HUES64 (cell line): ENCODE results near the gene OR4Q2.

Experiments used
- H3K27ac ChIP-seq: 2 replicates; pipeline ENCODE4 v1.7.0; 2013; ENCODE audit warnings: low read depth, low read length, inconsistent platforms
- H3K27me3 ChIP-seq: 2 replicates; pipeline ENCODE4 v1.6.1; 2013; ENCODE audit warnings: mild to moderate bottlenecking, low read length; ENCODE audit not compliant: insufficient read depth
- H3K36me3 ChIP-seq: 2 replicates; pipeline ENCODE4 v1.6.1; 2013; ENCODE audit warnings: mild to moderate bottlenecking, low read length; ENCODE audit not compliant: insufficient read depth
- H3K4me1 ChIP-seq: 2 replicates; pipeline ENCODE4 v1.6.1; 2013; ENCODE audit warnings: mild to moderate bottlenecking, low read length, moderate library complexity; ENCODE audit not compliant: insufficient read depth
- H3K4me3 ChIP-seq: 2 replicates; pipeline ENCODE4 v1.5.1; 2013; ENCODE audit warnings: mild to moderate bottlenecking, low read length, moderate library complexity
- H3K9ac ChIP-seq: 2 replicates; pipeline ENCODE4 v1.6.1; 2013; ENCODE audit warnings: mild to moderate bottlenecking, low read depth, low read length
- H3K9me3 ChIP-seq: 2 replicates; pipeline ENCODE4 v1.6.1; 2013; ENCODE audit warnings: low read depth, low read length; ENCODE audit not compliant: insufficient read depth
- WGBS: fragments of 150-250, 120-280 bp; methylation state at CpG from one replicate; pipeline ENCODE4 v1.1.7; 2013; ENCODE audit warnings: missing lambda C conversion rate; 5-methylcytosine and 5-hydroxymethylcytosine counted together

The OR4Q2 gene

GRCh38 chr14:20048202-20048601, 46.2 kb downstream of the OR4Q2 start:
- no peaks in the 10 kb centered on the region for H3K4me1 ChIP-seq
- H3K36me3 ChIP-seq = no peaks in the 10 kb centered on the region
- peaks cover 98% of the 10 kb centered on the region for H3K9me3 ChIP-seq
- no peak overlapping the region for H3K27ac ChIP-seq
- no peak overlapping the region for H3K4me3 ChIP-seq
- H3K27me3 ChIP-seq = no peaks in the 10 kb centered on the region
- WGBS = 58% methylated on average over 1 of the region's 1 CpG
- no peak overlapping the region for H3K9ac ChIP-seq
